ENCODE results near the gene SPEF2. TPM values are rescaled to one million over a fixed set of nuclear protein-coding genes. Genes with fewer than 3 reads are reported as not detected.

Gene SPEF2
- total RNA-seq, 1 experiment from 2014 or later, result 4.0 TPM

DNA sequence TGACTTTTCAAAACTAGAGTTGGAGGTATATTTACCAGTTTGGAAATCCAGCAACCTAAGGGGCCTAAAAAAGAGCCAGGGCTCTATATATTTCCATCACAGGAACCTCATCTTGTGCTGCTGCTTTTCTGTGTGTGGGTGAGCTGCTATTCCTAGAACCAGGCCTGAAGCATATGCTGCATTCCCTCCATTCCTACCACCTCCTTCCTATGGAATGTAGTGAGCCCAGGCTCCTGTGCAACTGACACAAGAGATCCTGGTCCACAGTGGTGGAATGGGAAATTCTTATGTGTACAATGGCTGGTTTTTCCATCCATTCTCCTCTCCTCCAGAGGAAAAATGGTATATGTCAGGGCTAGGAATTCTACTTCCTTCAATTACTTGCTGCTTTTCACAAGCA, 39.1 kb downstream of the SPEF2 start:
- H3K4me1 ChIP-seq, result no peaks in the 10 kb centered on the region
- no peaks in the 10 kb centered on the region for H3K36me3 Mint-ChIP-seq (ENCODE audit: insufficient read depth, unreplicated experiment)
- POLR2A ChIA-PET, result no interaction called here
- no peaks in the 10 kb centered on the region for H3K9me3 Mint-ChIP-seq (ENCODE audit: unreplicated experiment)
- H3K9me3 ChIP-seq, result no peaks in the 10 kb centered on the region
- no peak overlapping the region for H3K4me3 Mint-ChIP-seq (ENCODE audit: unreplicated experiment)
- no peaks in the 10 kb centered on the region for H3K27me3 ChIP-seq (replicated peaks; ENCODE audit: control insufficient read depth, insufficient read depth, low read length)
- H3K27me3 Mint-ChIP-seq (ENCODE audit: insufficient read depth, unreplicated experiment), result peaks cover 3% of the 10 kb centered on the region
- TF ChIP-seq, protein P1, sequence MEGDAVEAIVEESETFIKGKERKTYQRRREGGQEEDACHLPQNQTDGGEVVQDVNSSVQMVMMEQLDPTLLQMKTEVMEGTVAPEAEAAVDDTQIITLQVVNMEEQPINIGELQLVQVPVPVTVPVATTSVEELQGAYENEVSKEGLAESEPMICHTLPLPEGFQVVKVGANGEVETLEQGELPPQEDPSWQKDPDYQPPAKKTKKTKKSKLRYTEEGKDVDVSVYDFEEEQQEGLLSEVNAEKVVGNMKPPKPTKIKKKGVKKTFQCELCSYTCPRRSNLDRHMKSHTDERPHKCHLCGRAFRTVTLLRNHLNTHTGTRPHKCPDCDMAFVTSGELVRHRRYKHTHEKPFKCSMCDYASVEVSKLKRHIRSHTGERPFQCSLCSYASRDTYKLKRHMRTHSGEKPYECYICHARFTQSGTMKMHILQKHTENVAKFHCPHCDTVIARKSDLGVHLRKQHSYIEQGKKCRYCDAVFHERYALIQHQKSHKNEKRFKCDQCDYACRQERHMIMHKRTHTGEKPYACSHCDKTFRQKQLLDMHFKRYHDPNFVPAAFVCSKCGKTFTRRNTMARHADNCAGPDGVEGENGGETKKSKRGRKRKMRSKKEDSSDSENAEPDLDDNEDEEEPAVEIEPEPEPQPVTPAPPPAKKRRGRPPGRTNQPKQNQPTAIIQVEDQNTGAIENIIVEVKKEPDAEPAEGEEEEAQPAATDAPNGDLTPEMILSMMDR (IDR thresholded peaks at IDR 0.05; ENCODE audit: insufficient read depth in 1 of 2, low read depth in 1 of 2, low read length in 1 of 2, severe bottlenecking in 1 of 2, unreplicated experiment in 1 of 2), result no peak
- no peaks in the 10 kb centered on the region for H3K36me3 ChIP-seq (ENCODE audit: control insufficient read depth, insufficient read depth, low read length)
- intact Hi-C loops (cut with micrococcal nuclease; ENCODE audit: unreplicated experiment), result no loop called here
- no peak overlapping the region for H3K4me3 ChIP-seq (ENCODE audit: low read depth, low read length)
- CTCF ChIA-PET, result no interaction called here
- no peaks in the 10 kb centered on the region for H3K4me1 Mint-ChIP-seq (ENCODE audit: low read depth, unreplicated experiment)
- no peak overlapping the region for H3K27ac Mint-ChIP-seq (ENCODE audit: unreplicated experiment)
- DNase-seq, result no peak
- BruUV-seq (replicated peaks), result no TSS peak

DNA sequence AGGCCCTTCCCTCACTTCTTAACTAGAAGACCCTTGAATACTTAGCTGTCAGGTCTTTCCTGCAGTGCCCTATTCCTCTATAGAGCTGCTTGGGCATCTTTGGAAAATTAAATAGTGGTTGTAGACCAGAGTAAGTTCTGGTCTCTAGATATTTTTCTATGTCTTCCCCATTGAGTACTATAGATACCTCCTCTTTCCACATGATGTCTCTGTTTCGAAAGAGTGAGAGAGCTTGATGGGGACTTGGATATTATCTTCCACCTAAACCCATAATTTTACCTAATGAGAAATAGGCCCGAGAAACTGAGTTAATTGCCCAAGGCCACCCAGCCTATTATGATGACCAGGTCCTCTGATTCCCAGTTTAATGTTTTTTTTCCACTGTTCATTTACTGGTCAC, 40.2 kb downstream of the SPEF2 start:
- Histone ChIP-seq H3K36me3 (ENCODE audit: control insufficient read depth, insufficient read depth, low read length) (no peaks in the 10 kb centered on the region), H3K9me3 (no peaks in the 10 kb centered on the region), H3K27me3 (replicated peaks; ENCODE audit: control insufficient read depth, insufficient read depth, low read length) (no peaks in the 10 kb centered on the region), H3K4me1 (no peaks in the 10 kb centered on the region), H3K4me3 (ENCODE audit: low read depth, low read length) (no peak overlapping the region)
- Mint-ChIP-seq H3K36me3 (ENCODE audit: insufficient read depth, unreplicated experiment) (no peaks in the 10 kb centered on the region), H3K4me3 (ENCODE audit: unreplicated experiment) (no peak overlapping the region), H3K27ac (ENCODE audit: unreplicated experiment) (no peak overlapping the region), H3K4me1 (ENCODE audit: low read depth, unreplicated experiment) (no peaks in the 10 kb centered on the region), H3K27me3 (ENCODE audit: insufficient read depth, unreplicated experiment) (peaks cover 3% of the 10 kb centered on the region), H3K9me3 (ENCODE audit: unreplicated experiment) (no peaks in the 10 kb centered on the region)
- no peak for DNase-seq
- TF ChIP-seq, protein P1 (IDR thresholded peaks at IDR 0.05; ENCODE audit: insufficient read depth in 1 of 2, low read depth in 1 of 2, low read length in 1 of 2, severe bottlenecking in 1 of 2, unreplicated experiment in 1 of 2), result no peak
- BruUV-seq (replicated peaks), result no TSS peak
- POLR2A ChIA-PET, result no interaction called here
- CTCF ChIA-PET, result no interaction called here
- intact Hi-C loops (cut with micrococcal nuclease; ENCODE audit: unreplicated experiment), result no loop called here

DNA sequence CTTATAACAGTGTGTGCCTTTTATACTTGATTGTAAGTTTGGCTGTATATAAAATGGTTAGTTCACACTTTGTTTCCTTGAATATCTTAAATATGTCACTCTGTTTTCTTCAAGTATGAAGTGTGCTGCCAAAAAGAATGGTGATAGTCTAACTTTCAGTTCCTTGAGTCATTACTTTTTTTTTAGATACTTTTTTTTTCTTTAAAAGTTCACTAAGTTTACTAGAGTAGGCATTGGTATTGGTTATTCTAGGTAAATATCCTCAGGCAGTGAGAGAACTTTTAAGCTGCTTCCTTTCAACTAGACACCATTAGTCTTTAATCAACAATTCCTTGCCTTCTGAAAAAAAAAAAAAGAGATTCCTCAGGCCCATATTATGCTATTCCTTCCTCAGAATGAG, 41.9 kb downstream of the SPEF2 start:
- H3K36me3 ChIP-seq (ENCODE audit: control insufficient read depth, insufficient read depth, low read length), result no peaks in the 10 kb centered on the region
- intact Hi-C loops (cut with micrococcal nuclease; ENCODE audit: unreplicated experiment), result no loop called here
- H3K4me3 ChIP-seq (ENCODE audit: low read depth, low read length), result no peak overlapping the region
- peaks cover 7% of the 10 kb centered on the region for H3K27me3 Mint-ChIP-seq (ENCODE audit: insufficient read depth, unreplicated experiment)
- H3K4me1 ChIP-seq, result no peaks in the 10 kb centered on the region
- H3K36me3 Mint-ChIP-seq (ENCODE audit: insufficient read depth, unreplicated experiment), result no peaks in the 10 kb centered on the region
- H3K4me3 Mint-ChIP-seq (ENCODE audit: unreplicated experiment), result no peak overlapping the region
- no TSS peak for BruUV-seq (replicated peaks)
- H3K27me3 ChIP-seq (replicated peaks; ENCODE audit: control insufficient read depth, insufficient read depth, low read length), result no peaks in the 10 kb centered on the region
- no peaks in the 10 kb centered on the region for H3K4me1 Mint-ChIP-seq (ENCODE audit: low read depth, unreplicated experiment)
- no peak for DNase-seq
- ChIA-PET POLR2A (no interaction called here), CTCF (no interaction called here)
- no peaks in the 10 kb centered on the region for H3K9me3 Mint-ChIP-seq (ENCODE audit: unreplicated experiment)
- TF ChIP-seq, protein P1 (IDR thresholded peaks at IDR 0.05; ENCODE audit: insufficient read depth in 1 of 2, low read depth in 1 of 2, low read length in 1 of 2, severe bottlenecking in 1 of 2, unreplicated experiment in 1 of 2), result no peak
- no peak overlapping the region for H3K27ac Mint-ChIP-seq (ENCODE audit: unreplicated experiment)
- H3K9me3 ChIP-seq, result no peaks in the 10 kb centered on the region

All from Caco-2 (cell line).